Neural crest cell (in vitro differentiated cells): ENCODE data around the gene FBLN2. TPM values are rescaled to one million over a fixed set of nuclear protein-coding genes. Genes with fewer than 3 reads are reported as not detected.

Experiments
- DNase-seq: peaks from one replicate; pipeline ENCODE4 v3.0.0; 2021; ENCODE audit warnings: low read depth, mixed read lengths, low spot score
- H3K27ac Mint-ChIP-seq: one replicate; pipeline ENCODE4 v1.8.0; 2021; ENCODE audit warnings: mild to moderate bottlenecking, mixed read lengths; ENCODE audit not compliant: unreplicated experiment
- H3K27me3 Mint-ChIP-seq: 2 replicates; pipeline ENCODE4 v1.8.0; 2021; ENCODE audit warnings: low read depth, mild to moderate bottlenecking, mixed read lengths
- H3K36me3 Mint-ChIP-seq: 2 replicates; pipeline ENCODE4 v1.8.0; 2021; ENCODE audit warnings: low read depth, mild to moderate bottlenecking, mixed read lengths
- H3K4me1 Mint-ChIP-seq: 2 replicates; pipeline ENCODE4 v1.8.0; 2021; ENCODE audit warnings: mixed read lengths
- H3K4me3 Mint-ChIP-seq: one replicate; pipeline ENCODE4 v1.8.0; 2021; ENCODE audit warnings: mild to moderate bottlenecking, mixed read lengths
- H3K9me3 Mint-ChIP-seq: 2 replicates; pipeline ENCODE4 v1.8.0; 2021; ENCODE audit warnings: mixed read lengths
- CTCF ChIP-seq: fragments of 200-600 bp; sonication (generic); conservative IDR thresholded peaks from 2 replicates; pipeline ENCODE4 v1.5.0; 2021; ENCODE audit warnings: antibody characterized with exemption, mild to moderate bottlenecking
- total RNA-seq: library from RNA; stranded (reverse); gene quantifications from 2 replicates; pipeline ENCODE4 v1.2.1, GENCODE V29; 2021

The FBLN2 gene
- total RNA-seq, 1 donor from 2014 or later: 6.3 TPM

- no peak for TF ChIP-seq CTCF
- DNase-seq: no peak
- no peak overlapping the region for H3K27ac Mint-ChIP-seq
- no peaks in the 10 kb centered on the region for H3K36me3 Mint-ChIP-seq
- H3K27me3 Mint-ChIP-seq: peaks cover 14% of the 10 kb centered on the region
- H3K4me1 Mint-ChIP-seq: peaks cover 19% of the 10 kb centered on the region
- H3K9me3 Mint-ChIP-seq: no peaks in the 10 kb centered on the region
- no peak overlapping the region for H3K4me3 Mint-ChIP-seq
Observed at GRCh38 chr3:13544951-13545651, 3.8 kb upstream of the FBLN2 start.

DNA sequence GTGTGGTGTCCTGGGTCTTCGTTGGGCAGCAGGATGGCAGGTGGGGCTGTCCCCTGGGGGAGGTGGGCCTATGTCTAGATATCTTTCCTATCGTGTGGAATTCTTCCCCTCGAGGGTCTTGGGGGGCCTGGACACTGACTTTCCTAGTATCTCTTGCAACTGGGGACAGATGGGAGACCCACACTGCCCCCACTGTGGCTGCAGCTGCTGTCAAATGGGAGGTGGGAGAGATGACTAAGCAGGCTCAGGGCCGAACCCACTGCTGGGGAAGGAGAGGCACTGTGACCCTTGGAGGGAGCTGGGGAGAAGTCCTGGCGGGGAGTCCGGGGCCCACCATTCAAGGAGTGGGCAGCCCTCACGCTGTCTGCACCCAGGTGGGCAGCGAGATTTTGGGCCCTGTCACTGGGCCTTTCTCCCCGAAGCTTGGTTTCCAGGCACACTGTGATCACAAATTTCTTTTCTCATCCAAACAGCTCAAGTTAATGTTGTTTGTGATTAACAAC, 2.9 kb upstream of the FBLN2 start:
- H3K4me1 Mint-ChIP-seq: peaks cover 19% of the 10 kb centered on the region
- no peak overlapping the region for H3K4me3 Mint-ChIP-seq
- H3K27me3 Mint-ChIP-seq: peaks cover 17% of the 10 kb centered on the region
- DNase-seq: no peak
- no peaks in the 10 kb centered on the region for H3K36me3 Mint-ChIP-seq
- H3K27ac Mint-ChIP-seq: no peak overlapping the region
- no peaks in the 10 kb centered on the region for H3K9me3 Mint-ChIP-seq
- TF ChIP-seq CTCF: no peak

GRCh38 chr3:13546667-13547171, 2.2 kb upstream of the FBLN2 start:
- TF ChIP-seq CTCF: no peak
- DNase-seq: no peak
- peaks cover 17% of the 10 kb centered on the region for H3K27me3 Mint-ChIP-seq

GRCh38 chr3:13547591-13548371, 1.1 kb upstream of the FBLN2 start:
- Mint-ChIP-seq H3K27ac (no peak overlapping the region), H3K27me3 (peaks cover 17% of the 10 kb centered on the region), H3K36me3 (no peaks in the 10 kb centered on the region), H3K9me3 (no peaks in the 10 kb centered on the region), H3K4me1 (peaks cover 19% of the 10 kb centered on the region), H3K4me3 (peak overlapping the region; percentile 38)
- no peak for DNase-seq
- TF ChIP-seq CTCF: no peak

More at GRCh38 chr3:13546667-13547171, 2.2 kb upstream of the FBLN2 start:
- Mint-ChIP-seq H3K4me3 (no peak overlapping the region), H3K36me3 (no peaks in the 10 kb centered on the region), H3K4me1 (peaks cover 19% of the 10 kb centered on the region), H3K27ac (no peak overlapping the region), H3K9me3 (no peaks in the 10 kb centered on the region)

GRCh38 chr3:13549623-13550422, 898 bp downstream of the FBLN2 start:
- peaks cover 17% of the 10 kb centered on the region for H3K27me3 Mint-ChIP-seq
- TF ChIP-seq CTCF: no peak
- no peaks in the 10 kb centered on the region for H3K9me3 Mint-ChIP-seq
- no peak for DNase-seq
- no peaks in the 10 kb centered on the region for H3K36me3 Mint-ChIP-seq
- peak overlapping the region; percentile 65 for H3K4me3 Mint-ChIP-seq
- no peak overlapping the region for H3K27ac Mint-ChIP-seq
- H3K4me1 Mint-ChIP-seq: peaks cover 19% of the 10 kb centered on the region
